Endothelial cell of umbilical vein (primary cell): ENCODE measurements around the gene ULBP2.

Source experiments
- CTCF ChIP-seq, 2 donors: IDR thresholded peaks; 1 replicate in 1 of 2; 2 replicates in 1 of 2; pipeline ENCODE4 v1.5.1; 2011; ENCODE audit warnings: low read length in 2 of 2, mild to moderate bottlenecking in 2 of 2, moderate library complexity in 2 of 2, control low read depth in 1 of 2, inconsistent platforms in 1 of 2, low read depth in 1 of 2; ENCODE audit not compliant: insufficient read depth in 1 of 2; ENCODE audit errors: extremely low read depth in 1 of 2
- JUN ChIP-seq: IDR thresholded peaks from 2 replicates; pipeline ENCODE4 v1.6.1; 2011; ENCODE audit warnings: borderline replicate concordance, low read depth; ENCODE audit not compliant: insufficient read length, insufficient read depth
- POLR2A ChIP-seq: IDR thresholded peaks from 2 replicates; pipeline ENCODE4 v1.6.1; 2012; ENCODE audit warnings: low read depth, mild to moderate bottlenecking, control low read depth, low read length
- POLR2AphosphoS5 ChIP-seq: IDR thresholded peaks from 2 replicates; pipeline ENCODE4 v1.6.1; 2012; ENCODE audit warnings: low read depth, mild to moderate bottlenecking, control low read depth, low read length, moderate library complexity; ENCODE audit not compliant: insufficient read depth

- TF ChIP-seq POLR2A (no peak), POLR2AphosphoS5 (no peak), CTCF (IDR thresholded peaks at IDR 0.05; ENCODE audit: extremely low read depth in 1 of 2, insufficient read depth in 1 of 2, low read depth in 1 of 2, low read length in 2 of 2) (no peak), JUN (no peak)
Measured at GRCh38 chr6:149896491-149896890, 45.3 kb upstream of the ULBP2 start.
